Measurements from ENCODE around the gene ABCA12.

ABCA12 gene

DNA sequence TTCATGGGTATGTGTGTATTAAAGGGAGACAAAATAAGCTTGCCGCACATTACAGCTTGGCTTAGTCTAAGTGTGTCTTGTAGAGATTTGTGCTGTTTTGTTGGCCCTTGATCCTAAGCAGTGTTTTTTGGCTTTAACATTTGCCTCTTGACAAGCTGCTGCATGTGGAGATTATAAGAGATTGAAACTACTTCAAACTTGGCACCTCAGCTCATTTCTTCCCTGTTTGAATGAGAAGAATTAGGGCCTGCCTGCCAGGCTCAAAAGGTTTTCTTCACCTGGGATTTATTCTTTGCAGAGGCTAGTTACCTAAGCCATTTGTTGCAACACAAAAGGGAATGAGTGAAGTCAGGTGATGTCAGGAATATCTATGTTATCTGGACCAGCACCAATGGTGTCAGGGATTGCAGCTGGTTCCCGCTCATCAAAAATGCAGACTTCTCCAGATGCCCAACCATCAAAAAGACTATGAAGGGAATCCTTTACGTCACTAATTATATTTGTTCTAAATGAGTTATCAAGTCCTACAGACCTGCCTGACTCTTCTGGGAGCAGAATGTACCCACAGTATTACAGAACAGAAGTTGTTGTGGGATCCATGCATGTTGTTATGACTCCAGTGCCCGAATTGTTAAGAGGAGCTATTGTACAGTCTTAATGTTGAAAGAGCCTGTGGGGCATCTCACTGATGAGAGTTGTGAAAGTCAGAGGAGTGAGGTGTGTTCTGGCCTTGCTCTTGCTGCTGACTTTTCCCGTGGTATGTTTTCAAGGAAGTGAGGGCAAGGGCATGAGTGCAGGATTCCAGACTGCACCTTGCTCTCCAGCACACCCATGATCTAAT is 31.0 kb downstream of the ABCA12 start:
- in situ Hi-C loops (cut with HindIII; ENCODE audit: low pct_ligation_motif_present, low sequenced_read_pairs), result no loop called here

DNA sequence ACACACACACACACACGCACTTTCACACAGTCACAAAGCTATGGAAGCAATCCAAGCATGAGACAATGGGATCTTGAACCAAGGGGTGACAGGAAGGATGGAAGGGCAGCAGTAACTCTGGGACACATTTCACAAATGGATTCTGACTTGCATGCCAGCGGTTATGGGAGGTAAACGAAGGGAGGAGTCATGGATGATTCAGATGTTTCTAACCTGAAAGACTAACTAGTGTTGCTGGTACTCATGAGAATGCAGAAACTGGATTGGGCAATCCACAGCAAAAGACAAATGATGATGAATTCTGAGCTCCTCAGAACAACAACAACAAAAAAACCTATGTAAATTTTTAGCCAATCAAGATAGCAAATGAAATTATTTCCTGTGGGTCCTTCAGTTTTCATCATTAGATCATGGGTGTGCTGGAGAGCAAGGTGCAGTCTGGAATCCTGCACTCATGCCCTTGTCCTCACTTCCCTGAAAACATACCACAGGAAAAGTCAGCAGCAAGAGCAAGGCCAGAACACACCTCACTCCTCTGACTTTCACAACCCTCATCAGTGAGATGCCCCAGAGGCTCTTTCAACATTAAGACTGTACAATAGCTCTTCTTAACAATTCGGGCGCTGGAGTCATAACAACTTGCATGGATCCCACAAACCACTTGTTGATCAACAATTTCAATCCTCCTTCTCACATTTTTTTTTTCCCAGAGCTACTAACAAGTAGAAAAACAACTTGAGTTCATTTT is 32.6 kb downstream of the ABCA12 start:
- DNase-seq, result no peak
- H3K36me3 ChIP-seq (replicated peaks), result no peaks in the 10 kb centered on the region
- H3K27ac ChIP-seq, result no peak overlapping the region
- TF ChIP-seq, protein P1, sequence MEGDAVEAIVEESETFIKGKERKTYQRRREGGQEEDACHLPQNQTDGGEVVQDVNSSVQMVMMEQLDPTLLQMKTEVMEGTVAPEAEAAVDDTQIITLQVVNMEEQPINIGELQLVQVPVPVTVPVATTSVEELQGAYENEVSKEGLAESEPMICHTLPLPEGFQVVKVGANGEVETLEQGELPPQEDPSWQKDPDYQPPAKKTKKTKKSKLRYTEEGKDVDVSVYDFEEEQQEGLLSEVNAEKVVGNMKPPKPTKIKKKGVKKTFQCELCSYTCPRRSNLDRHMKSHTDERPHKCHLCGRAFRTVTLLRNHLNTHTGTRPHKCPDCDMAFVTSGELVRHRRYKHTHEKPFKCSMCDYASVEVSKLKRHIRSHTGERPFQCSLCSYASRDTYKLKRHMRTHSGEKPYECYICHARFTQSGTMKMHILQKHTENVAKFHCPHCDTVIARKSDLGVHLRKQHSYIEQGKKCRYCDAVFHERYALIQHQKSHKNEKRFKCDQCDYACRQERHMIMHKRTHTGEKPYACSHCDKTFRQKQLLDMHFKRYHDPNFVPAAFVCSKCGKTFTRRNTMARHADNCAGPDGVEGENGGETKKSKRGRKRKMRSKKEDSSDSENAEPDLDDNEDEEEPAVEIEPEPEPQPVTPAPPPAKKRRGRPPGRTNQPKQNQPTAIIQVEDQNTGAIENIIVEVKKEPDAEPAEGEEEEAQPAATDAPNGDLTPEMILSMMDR (IDR thresholded peaks at IDR 0.05; ENCODE audit: low read depth, low read length, missing control alignments), result no peak
- in situ Hi-C loops (cut with HindIII; ENCODE audit: low pct_ligation_motif_present, low sequenced_read_pairs), result no loop called here
- no peaks in the 10 kb centered on the region for H3K27me3 ChIP-seq (replicated peaks)
- no peak overlapping the region for H3K4me3 ChIP-seq (ENCODE audit: low read depth, low read length)

More for the DNA sequence above, 31.0 kb downstream of the ABCA12 start:
- no peak overlapping the region for H3K4me3 ChIP-seq (ENCODE audit: low read depth, low read length)
- no peak for DNase-seq
- H3K27ac ChIP-seq, result no peak overlapping the region
- TF ChIP-seq, protein P1 (IDR thresholded peaks at IDR 0.05; ENCODE audit: low read depth, low read length, missing control alignments), result no peak
- H3K36me3 ChIP-seq (replicated peaks), result no peaks in the 10 kb centered on the region
- H3K27me3 ChIP-seq (replicated peaks), result no peaks in the 10 kb centered on the region

DNA sequence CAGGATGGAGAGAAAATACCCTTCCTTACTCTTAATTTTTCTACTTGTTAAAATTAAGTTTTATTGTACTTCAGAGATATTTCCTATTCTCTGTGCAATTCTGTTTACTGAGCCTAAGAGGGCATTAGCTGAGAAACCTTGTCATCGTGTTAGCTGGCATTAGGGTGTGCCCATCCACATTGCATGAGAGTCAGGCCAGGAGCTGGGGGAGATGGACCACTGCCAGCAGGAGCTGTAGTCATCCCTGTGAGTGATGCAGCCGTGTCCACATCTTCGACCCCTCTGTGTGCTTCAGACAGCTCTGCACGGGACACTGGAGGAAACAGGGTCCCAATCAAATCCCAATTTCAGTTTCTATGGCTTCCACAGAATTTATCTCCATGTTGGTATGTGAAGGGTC is 34.2 kb downstream of the ABCA12 start:
- no peak for DNase-seq
- H3K36me3 ChIP-seq (replicated peaks), result no peaks in the 10 kb centered on the region
- in situ Hi-C loops (cut with HindIII; ENCODE audit: low pct_ligation_motif_present, low sequenced_read_pairs), result no loop called here
- H3K4me3 ChIP-seq (ENCODE audit: low read depth, low read length), result no peak overlapping the region
- TF ChIP-seq, protein P1 (IDR thresholded peaks at IDR 0.05; ENCODE audit: low read depth, low read length, missing control alignments), result no peak
- H3K27me3 ChIP-seq (replicated peaks), result no peaks in the 10 kb centered on the region
- H3K27ac ChIP-seq, result no peak overlapping the region

DNA sequence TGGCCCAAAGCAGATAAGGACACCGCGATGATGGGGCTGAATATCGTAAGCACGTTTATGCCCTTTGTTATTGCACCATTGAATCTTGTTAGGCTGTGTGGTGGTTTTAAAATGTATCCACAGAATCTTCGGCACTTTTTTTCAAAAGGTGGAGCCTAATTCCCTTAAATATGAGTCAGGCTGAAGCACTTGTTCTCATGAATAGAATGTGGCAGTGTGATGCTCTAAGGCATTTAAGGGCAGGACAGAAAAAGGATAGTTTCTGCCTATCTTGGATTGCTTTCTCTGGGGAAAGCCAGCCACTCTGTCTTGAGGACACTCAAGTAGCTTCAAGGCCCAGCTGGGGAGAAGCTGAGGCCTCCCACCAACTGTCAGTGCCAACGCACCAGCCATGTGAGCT is 39.6 kb downstream of the ABCA12 start:
- TF ChIP-seq, protein P1 (IDR thresholded peaks at IDR 0.05; ENCODE audit: low read depth, low read length, missing control alignments), result no peak
- in situ Hi-C loops (cut with HindIII; ENCODE audit: low pct_ligation_motif_present, low sequenced_read_pairs), result no loop called here

DNA sequence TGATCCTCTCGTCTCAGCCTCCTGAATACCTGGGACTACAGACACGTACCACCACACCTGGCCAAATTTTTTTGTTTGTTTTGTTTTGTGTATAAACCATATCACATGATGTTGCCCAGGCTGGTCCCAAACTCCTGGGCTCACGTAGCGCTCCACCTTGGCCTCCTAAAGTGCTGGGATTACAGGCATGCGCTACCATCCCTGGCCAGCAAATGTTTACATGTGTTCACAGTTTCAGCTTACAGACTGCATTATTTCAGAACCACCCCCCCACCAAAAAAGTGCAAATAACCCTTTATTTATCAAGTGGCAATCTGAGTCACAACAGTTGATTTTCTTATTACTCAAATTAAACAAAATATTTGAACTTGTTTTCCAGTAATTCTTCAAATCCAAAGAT is 54.3 kb downstream of the ABCA12 start:
- Histone ChIP-seq H3K27me3 (replicated peaks) (no peaks in the 10 kb centered on the region), H3K27ac (no peak overlapping the region), H3K4me3 (ENCODE audit: low read depth, low read length) (no peak overlapping the region), H3K36me3 (replicated peaks) (no peaks in the 10 kb centered on the region)
- TF ChIP-seq, protein P1 (IDR thresholded peaks at IDR 0.05; ENCODE audit: low read depth, low read length, missing control alignments), result no peak
- no peak for DNase-seq
- in situ Hi-C loops (cut with HindIII; ENCODE audit: low pct_ligation_motif_present, low sequenced_read_pairs), result no loop called here

More for the DNA sequence above, 39.6 kb downstream of the ABCA12 start:
- Histone ChIP-seq H3K4me3 (ENCODE audit: low read depth, low read length) (no peak overlapping the region), H3K27me3 (replicated peaks) (no peaks in the 10 kb centered on the region), H3K36me3 (replicated peaks) (no peaks in the 10 kb centered on the region), H3K27ac (no peak overlapping the region)
- no peak for DNase-seq

Measured in brain microvascular endothelial cell (primary cell).